Right cardiac atrium (tissue), 5 donors: ENCODE data around the gene ABCC1. TPM values are rescaled to one million over a fixed set of nuclear protein-coding genes. Genes with fewer than 3 reads are reported as not detected.
A peak's percentile ranks its signal among the peaks of the same experiment; 100 is the strongest.

Source experiments
- ATAC-seq, 2 donors: fragments of 200-7000 bp; cut with Tn5 transposase; one replicate each; pipeline versions ENCODE4 v1.8.0 to v1.9.1; 2020; ENCODE audit warnings: moderate library complexity in 2 of 2, mild to moderate bottlenecking in 1 of 2
- DNase-seq, 3 donors: peaks; one replicate each; pipeline ENCODE4 v3.0.0-alpha.2; 2020
- H3K27ac ChIP-seq: one replicate; pipeline ENCODE4 v1.5.1; 2013; ENCODE audit warnings: mild to moderate bottlenecking, low read length, control low read depth, moderate library complexity
- H3K27me3 ChIP-seq: one replicate; pipeline ENCODE4 v1.6.1; 2013; ENCODE audit not compliant: control insufficient read depth, insufficient read depth
- H3K4me1 ChIP-seq: one replicate; pipeline ENCODE4 v1.6.1; 2013; ENCODE audit warnings: low read length; ENCODE audit not compliant: control insufficient read depth, insufficient read depth
- H3K4me3 ChIP-seq: one replicate; pipeline ENCODE4 v1.5.1; 2013; ENCODE audit warnings: low read length, control low read depth
- H3K9me3 ChIP-seq: one replicate; pipeline ENCODE4 v1.6.1; 2013; ENCODE audit warnings: low read length; ENCODE audit not compliant: control insufficient read depth
- WGBS: extraction: QIAGEN DNeasy Blood & Tissue Kit; methylation state at CpG from one replicate; pipeline ENCODE4 v1.1.7; 2013; 5-methylcytosine and 5-hydroxymethylcytosine counted together
- intact Hi-C, 4 donors: fragments of 100-400 bp; cut with DNase I; formaldehyde crosslinking; loops; one replicate each; pipeline versions ENCODE4 v1.11.0 to v1.14.0; 2022 to 2023
- polyA plus RNA-seq: library from polyadenylated mRNA; stranded (reverse); fragments of 200-250 nt; gene quantifications from one replicate; pipeline ENCODE4 v1.2.3, GENCODE V29; 2013
- total RNA-seq, 4 donors: library from RNA; stranded (reverse); fragmentation: NEBNext Ultra II Directional; extraction: Animal tissue kit (Norgen Biotek cat#: 25700); gene quantifications; one replicate each; pipeline ENCODE4 v1.2.1, GENCODE V29; 2021
- donor health status: healthy with polysubstance abuse.
- donor health status: DM: no; HTN: yes; CAD: no.
- donor health status: DM: no; HTN: no; CAD: no.
- donor health status: DM: no; HTN: yes; CAD: no; lungs with severe emphysema.
- donor health status: DM: yes; HTN: yes; CAD: no.

The ABCC1 gene
- total and polyA plus RNA-seq, 5 donors: 9.7 to 30.9 (median 24.4) TPM

DNA sequence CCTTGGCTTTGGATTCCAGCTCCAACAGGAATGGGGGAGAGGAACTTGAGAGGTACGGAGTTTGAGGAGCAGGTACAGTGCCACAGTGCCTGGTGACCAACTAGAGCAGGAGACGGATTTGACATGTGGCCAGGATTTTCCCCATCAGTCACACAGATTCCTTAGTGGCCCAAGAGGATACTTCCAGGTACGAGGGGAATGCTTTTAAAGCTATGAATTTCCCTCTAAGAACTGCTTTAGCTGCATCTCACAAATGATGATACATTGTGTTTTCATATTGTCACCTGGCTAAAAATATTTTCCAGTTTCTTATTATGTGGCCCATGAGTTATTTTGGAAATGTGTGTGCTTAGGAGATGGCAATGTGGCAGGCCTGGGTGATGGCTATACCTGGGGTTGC, 175.6 kb downstream of the ABCC1 start:
- Histone ChIP-seq H3K9me3 (no peaks in the 10 kb centered on the region), H3K4me3 (no peak overlapping the region), H3K4me1 (peaks cover 3% of the 10 kb centered on the region), H3K27me3 (no peaks in the 10 kb centered on the region), H3K27ac (no peak overlapping the region)
- ATAC-seq (no peak), DNase-seq (no peak)
- intact Hi-C loops: loop anchor here (5.0 to 10.0 kb wide), 2 partner anchors 248 to 360 kb away; no protein-coding TSS in a partner anchor
- WGBS: 98% methylated on average over 3 of the region's 3 CpGs

- Histone ChIP-seq H3K27ac (no peak overlapping the region), H3K9me3 (no peaks in the 10 kb centered on the region), H3K27me3 (no peaks in the 10 kb centered on the region), H3K4me3 (no peak overlapping the region), H3K4me1 (no peaks in the 10 kb centered on the region)
- intact Hi-C loops: loop anchor here (5.0 to 10.0 kb wide), 2 partner anchors 250 to 362 kb away; no protein-coding TSS in a partner anchor
- DNase-seq: no peak
- 74% methylated on average over 10 of the region's 10 CpGs for WGBS
- ATAC-seq: no peak
Measured at GRCh38 chr16:16126896-16127295, 177.5 kb downstream of the ABCC1 start.

GRCh38 chr16:16127469-16128116, 178.2 kb downstream of the ABCC1 start:
- 34% methylated on average over 11 of the region's 11 CpGs for WGBS
- Histone ChIP-seq H3K27me3 (no peaks in the 10 kb centered on the region), H3K4me3 (no peak overlapping the region), H3K27ac (no peak overlapping the region), H3K9me3 (no peaks in the 10 kb centered on the region), H3K4me1 (no peaks in the 10 kb centered on the region)
- peak; percentile 81 to 86 for ATAC-seq
- DNase-seq: peak; percentile 55 to 83 (median 77)
- intact Hi-C loops: loop anchor here (5.0 to 10.0 kb wide), 2 partner anchors 250 to 363 kb away; no protein-coding TSS in a partner anchor

- 91% methylated on average over 3 of the region's 3 CpGs for WGBS
- no peaks in the 10 kb centered on the region for H3K27me3 ChIP-seq
- H3K4me3 ChIP-seq: no peak overlapping the region
- DNase-seq: no peak
- no peak for ATAC-seq
- no peaks in the 10 kb centered on the region for H3K9me3 ChIP-seq
- H3K27ac ChIP-seq: no peak overlapping the region
- intact Hi-C loops: no loop called here
- H3K4me1 ChIP-seq: no peaks in the 10 kb centered on the region
Measured at GRCh38 chr16:16131204-16131603, 181.8 kb downstream of the ABCC1 start.

DNA sequence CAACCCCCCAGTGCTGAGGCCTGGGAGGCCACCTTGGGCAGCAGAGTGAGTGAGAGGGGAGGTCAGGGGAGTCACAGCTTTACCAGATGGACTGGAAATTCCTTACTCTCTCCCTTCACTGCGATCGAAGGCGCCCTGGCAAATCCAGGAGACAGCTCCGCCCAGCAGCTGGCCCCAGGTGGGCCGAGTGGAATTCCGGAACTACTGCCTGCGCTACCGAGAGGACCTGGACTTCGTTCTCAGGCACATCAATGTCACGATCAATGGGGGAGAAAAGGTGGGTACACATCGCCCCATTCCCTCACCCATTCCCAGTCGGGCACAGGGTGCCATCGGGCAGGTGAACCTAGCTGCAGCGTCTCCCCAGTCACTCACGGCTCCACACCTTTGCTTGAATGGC, 182.2 kb downstream of the ABCC1 start:
- no peaks in the 10 kb centered on the region for H3K4me1 ChIP-seq
- no peak for ATAC-seq
- intact Hi-C loops: no loop called here
- no peak overlapping the region for H3K27ac ChIP-seq
- H3K4me3 ChIP-seq: no peak overlapping the region
- H3K27me3 ChIP-seq: no peaks in the 10 kb centered on the region
- H3K9me3 ChIP-seq: no peaks in the 10 kb centered on the region
- DNase-seq: no peak
- 96% methylated on average over 15 of the region's 15 CpGs for WGBS

DNA sequence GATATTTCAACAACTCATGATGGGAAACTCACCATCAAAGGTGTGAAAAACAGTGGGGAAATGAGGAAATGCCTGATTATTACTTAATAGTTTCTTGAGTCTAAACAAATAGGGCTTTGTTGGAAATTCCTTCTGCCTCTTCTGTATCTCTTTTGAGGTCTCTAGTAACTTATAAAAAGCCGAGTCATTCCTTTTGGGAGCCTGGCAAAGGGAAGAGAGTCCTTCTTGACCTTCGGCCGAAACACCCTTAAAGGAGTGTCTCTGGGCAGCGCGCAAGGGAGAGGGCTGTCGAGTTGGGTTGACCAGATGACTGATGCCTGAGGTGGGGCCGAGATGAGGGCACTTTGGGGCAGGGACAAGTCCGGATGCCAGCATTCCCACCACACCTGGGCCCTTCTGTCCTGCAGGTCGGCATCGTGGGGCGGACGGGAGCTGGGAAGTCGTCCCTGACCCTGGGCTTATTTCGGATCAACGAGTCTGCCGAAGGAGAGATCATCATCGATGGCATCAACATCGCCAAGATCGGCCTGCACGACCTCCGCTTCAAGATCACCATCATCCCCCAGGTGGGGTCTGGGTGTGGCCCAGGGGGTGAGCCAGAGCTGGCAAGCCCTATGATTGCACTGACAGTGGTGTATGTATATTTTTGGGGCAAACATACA, 184.7 kb downstream of the ABCC1 start:
- Histone ChIP-seq H3K9me3 (no peaks in the 10 kb centered on the region), H3K27ac (no peak overlapping the region), H3K4me3 (no peak overlapping the region), H3K4me1 (no peaks in the 10 kb centered on the region), H3K27me3 (no peaks in the 10 kb centered on the region)
- DNase-seq (no peak), ATAC-seq (no peak)
- 96% methylated on average over 21 of the region's 21 CpGs for WGBS
- intact Hi-C loops: no loop called here

GRCh38 chr16:16136588-16136987, 187.2 kb downstream of the ABCC1 start:
- no peak for DNase-seq
- no peaks in the 10 kb centered on the region for H3K27me3 ChIP-seq
- WGBS: 98% methylated on average over 6 of the region's 6 CpGs
- no peaks in the 10 kb centered on the region for H3K4me1 ChIP-seq
- intact Hi-C loops: no loop called here
- H3K4me3 ChIP-seq: no peak overlapping the region
- no peak for ATAC-seq
- no peak overlapping the region for H3K27ac ChIP-seq
- H3K9me3 ChIP-seq: no peaks in the 10 kb centered on the region

- no peak overlapping the region for H3K27ac ChIP-seq
- H3K4me1 ChIP-seq: no peaks in the 10 kb centered on the region
- H3K4me3 ChIP-seq: no peak overlapping the region
- H3K27me3 ChIP-seq: no peaks in the 10 kb centered on the region
- 81% methylated on average over 8 of the region's 8 CpGs for WGBS
- no peaks in the 10 kb centered on the region for H3K9me3 ChIP-seq
- DNase-seq (no peak), ATAC-seq (no peak)
- intact Hi-C loops: no loop called here
Measured at GRCh38 chr16:16137110-16137509, 187.7 kb downstream of the ABCC1 start.

DNA sequence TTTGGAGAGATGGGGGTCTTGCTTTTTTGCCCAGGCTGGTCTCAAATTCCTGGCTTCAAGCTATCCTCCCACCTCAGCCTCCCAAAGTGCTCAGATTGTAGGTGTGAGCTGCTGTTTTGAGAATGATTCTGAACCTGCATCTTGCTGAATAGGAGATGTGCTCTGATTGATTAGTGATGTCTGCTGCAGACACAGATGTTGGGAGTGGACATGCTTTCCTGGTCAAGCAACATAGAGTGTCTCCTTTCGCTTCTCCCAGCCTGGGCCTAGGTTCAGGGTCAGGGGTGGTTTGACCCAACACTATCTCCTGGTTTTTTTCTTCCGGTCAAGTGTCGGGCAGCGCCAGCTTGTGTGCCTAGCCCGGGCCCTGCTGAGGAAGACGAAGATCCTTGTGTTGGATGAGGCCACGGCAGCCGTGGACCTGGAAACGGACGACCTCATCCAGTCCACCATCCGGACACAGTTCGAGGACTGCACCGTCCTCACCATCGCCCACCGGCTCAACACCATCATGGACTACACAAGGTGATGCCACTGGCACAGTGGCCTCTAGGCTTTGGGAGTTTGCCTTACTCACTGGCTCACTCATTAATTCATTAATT, 188.7 kb downstream of the ABCC1 start:
- Histone ChIP-seq H3K4me3 (no peak overlapping the region), H3K4me1 (no peaks in the 10 kb centered on the region), H3K27ac (no peak overlapping the region), H3K27me3 (no peaks in the 10 kb centered on the region), H3K9me3 (no peaks in the 10 kb centered on the region)
- intact Hi-C loops: no loop called here
- no peak for DNase-seq
- ATAC-seq: no peak
- WGBS: 97% methylated on average over 15 of the region's 15 CpGs

- whole genome bisulfite sequencing: 98% methylated on average over 10 of the region's 10 CpGs
- Histone ChIP-seq H3K27me3 (no peaks in the 10 kb centered on the region), H3K9me3 (no peaks in the 10 kb centered on the region), H3K27ac (no peak overlapping the region), H3K4me3 (no peak overlapping the region), H3K4me1 (no peaks in the 10 kb centered on the region)
- ATAC-seq (no peak), DNase-seq (no peak)
- intact Hi-C loops: no loop called here
Measured at GRCh38 chr16:16139061-16139460, 189.6 kb downstream of the ABCC1 start.

DNA sequence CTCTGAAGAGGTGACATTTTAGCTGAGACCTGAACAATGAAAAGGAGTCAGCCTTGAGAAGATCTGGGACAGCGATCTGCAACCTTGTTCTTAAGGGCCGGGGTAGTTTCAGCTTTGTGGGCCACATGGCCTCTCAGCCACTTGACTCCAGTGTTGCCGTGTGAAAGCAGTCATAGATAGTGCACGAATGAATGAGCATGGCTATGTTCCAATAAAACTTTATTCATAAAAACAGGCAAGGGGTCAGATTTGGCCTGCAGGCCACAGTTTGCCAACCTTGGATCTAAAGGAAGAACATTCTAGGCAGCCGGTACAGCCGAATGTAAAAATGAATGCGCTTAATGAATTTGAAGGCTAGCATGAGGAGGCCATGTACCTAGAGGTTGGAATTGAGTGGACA, 190.4 kb downstream of the ABCC1 start:
- intact Hi-C loops: no loop called here
- H3K9me3 ChIP-seq: no peaks in the 10 kb centered on the region
- H3K27me3 ChIP-seq: no peaks in the 10 kb centered on the region
- no peak overlapping the region for H3K27ac ChIP-seq
- no peaks in the 10 kb centered on the region for H3K4me1 ChIP-seq
- 93% methylated on average over 7 of the region's 7 CpGs for WGBS
- DNase-seq: no peak
- ATAC-seq: no peak
- no peak overlapping the region for H3K4me3 ChIP-seq
